GM19328 (cell line): Measurements from ENCODE around the gene MSANTD1.

Experiments
- ATAC-seq: cut with Tn5 transposase; IDR thresholded peaks from one replicate; pipeline ENCODE4 v1.9.1; 2021; ENCODE audit warnings: mild to moderate bottlenecking, moderate library complexity; ENCODE audit not compliant: unreplicated experiment

Gene MSANTD1

GRCh38 chr4:3246458-3247398 lies 2.2 kb upstream of the MSANTD1 start:
- ATAC-seq = no peak

GRCh38 chr4:3247399-3248177 lies 1.4 kb upstream of the MSANTD1 start:
- ATAC-seq = no peak

GRCh38 chr4:3248178-3248480 lies 830 bp upstream of the MSANTD1 start:
- no peak for ATAC-seq

GRCh38 chr4:3249711-3250437 lies 915 bp downstream of the MSANTD1 start:
- ATAC-seq = no peak

- no peak for ATAC-seq
These were observed 1.5 kb downstream of the MSANTD1 start for GRCh38 chr4:3250438-3250955.

- ATAC-seq = no peak
These were observed 2.2 kb downstream of the MSANTD1 start for GRCh38 chr4:3250956-3251690.

GRCh38 chr4:3251691-3252479 lies 2.9 kb downstream of the MSANTD1 start:
- ATAC-seq = no peak

- ATAC-seq = no peak
These were observed 3.5 kb downstream of the MSANTD1 start for GRCh38 chr4:3252480-3252828.

- no peak for ATAC-seq
These were observed 4.1 kb downstream of the MSANTD1 start for GRCh38 chr4:3252831-3253641.

- ATAC-seq = no peak
These were observed 4.8 kb downstream of the MSANTD1 start for GRCh38 chr4:3253808-3254207.

- ATAC-seq = no peak
These were observed 5.6 kb downstream of the MSANTD1 start for GRCh38 chr4:3254302-3255131.

GRCh38 chr4:3255611-3256186 lies 6.7 kb downstream of the MSANTD1 start:
- no peak for ATAC-seq

- no peak for ATAC-seq
These were observed 7.5 kb downstream of the MSANTD1 start for GRCh38 chr4:3256230-3257102.

- ATAC-seq = no peak
These were observed 8.2 kb downstream of the MSANTD1 start for GRCh38 chr4:3257103-3257555.

GRCh38 chr4:3257556-3258482 lies 8.9 kb downstream of the MSANTD1 start:
- no peak for ATAC-seq
